ENCODE results near the gene DISP3. TPM values are rescaled to one million over a fixed set of nuclear protein-coding genes. Genes with fewer than 3 reads are reported as not detected.

The DISP3 gene
- polyA plus RNA-seq, 1 of the 3 experiments (the other 2 are of a cell fraction) = 0.08 TPM

DNA sequence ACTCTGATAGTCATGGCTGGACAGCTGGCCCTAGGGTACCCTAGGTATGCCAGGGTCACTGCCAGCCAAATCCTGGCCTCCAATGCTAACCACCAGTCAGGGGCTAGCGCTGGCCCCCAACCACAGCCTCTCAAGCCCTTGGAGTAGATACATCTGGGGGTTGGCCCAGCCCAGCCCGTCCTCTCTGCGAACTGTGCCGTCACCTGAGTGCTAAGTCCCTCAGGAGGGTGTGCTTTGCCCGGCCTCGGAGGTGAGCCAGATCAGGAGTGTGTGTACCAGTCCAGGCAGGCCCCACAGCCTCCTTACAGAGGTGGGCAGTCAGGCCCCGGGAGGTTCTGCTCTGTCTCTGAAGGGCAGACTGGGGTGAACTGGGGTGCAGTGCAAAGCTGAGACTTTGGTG, 34.0 kb upstream of the DISP3 start:
- Histone ChIP-seq H3K9me3 (no peaks in the 10 kb centered on the region), H3K27ac (ENCODE audit: low read depth in 2 of 2, low read length in 1 of 2) (no peak overlapping the region), H4K20me1 (ENCODE audit: insufficient read depth) (no peaks in the 10 kb centered on the region), H3K36me3 (replicated peaks in 1 of 2; ENCODE audit: control insufficient read depth in 1 of 2, insufficient read depth in 2 of 2, low read length in 1 of 2) (no peaks in the 10 kb centered on the region), H2AFZ (ENCODE audit: low read depth) (no peak overlapping the region), H3K4me2 (no peak overlapping the region), H3K4me1 (ENCODE audit: control insufficient read depth in 1 of 2, insufficient read depth in 2 of 2, low read depth in 1 of 2, low read length in 1 of 2) (no peaks in the 10 kb centered on the region), H3K9me2 (no peaks in the 10 kb centered on the region), H3F3A (replicated peaks; ENCODE audit: insufficient read depth) (no peaks in the 10 kb centered on the region), H3K79me2 (ENCODE audit: insufficient read depth) (no peaks in the 10 kb centered on the region), H3K9ac (no peak overlapping the region), H3K27me3 (ENCODE audit: insufficient read depth) (peaks cover 7% of the 10 kb centered on the region; the same call in 1 of the 2 replicates), H3K4me3 (ENCODE audit: low read depth in 2 of 2, low read length in 1 of 2) (no peak overlapping the region)
- WGBS (ENCODE audit: low lambda C conversion rate) = 63% methylated on average over 1 of the region's 7 CpGs
- no peak for TF ChIP-seq SMC3 (IDR thresholded peaks at IDR 0.05; ENCODE audit: low read depth, low read length)
- TF ChIP-seq, protein P1, sequence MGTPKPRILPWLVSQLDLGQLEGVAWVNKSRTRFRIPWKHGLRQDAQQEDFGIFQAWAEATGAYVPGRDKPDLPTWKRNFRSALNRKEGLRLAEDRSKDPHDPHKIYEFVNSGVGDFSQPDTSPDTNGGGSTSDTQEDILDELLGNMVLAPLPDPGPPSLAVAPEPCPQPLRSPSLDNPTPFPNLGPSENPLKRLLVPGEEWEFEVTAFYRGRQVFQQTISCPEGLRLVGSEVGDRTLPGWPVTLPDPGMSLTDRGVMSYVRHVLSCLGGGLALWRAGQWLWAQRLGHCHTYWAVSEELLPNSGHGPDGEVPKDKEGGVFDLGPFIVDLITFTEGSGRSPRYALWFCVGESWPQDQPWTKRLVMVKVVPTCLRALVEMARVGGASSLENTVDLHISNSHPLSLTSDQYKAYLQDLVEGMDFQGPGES (IDR thresholded peaks at IDR 0.05; ENCODE audit: low read depth, low read length) = no peak
- TF ChIP-seq, protein P2, sequence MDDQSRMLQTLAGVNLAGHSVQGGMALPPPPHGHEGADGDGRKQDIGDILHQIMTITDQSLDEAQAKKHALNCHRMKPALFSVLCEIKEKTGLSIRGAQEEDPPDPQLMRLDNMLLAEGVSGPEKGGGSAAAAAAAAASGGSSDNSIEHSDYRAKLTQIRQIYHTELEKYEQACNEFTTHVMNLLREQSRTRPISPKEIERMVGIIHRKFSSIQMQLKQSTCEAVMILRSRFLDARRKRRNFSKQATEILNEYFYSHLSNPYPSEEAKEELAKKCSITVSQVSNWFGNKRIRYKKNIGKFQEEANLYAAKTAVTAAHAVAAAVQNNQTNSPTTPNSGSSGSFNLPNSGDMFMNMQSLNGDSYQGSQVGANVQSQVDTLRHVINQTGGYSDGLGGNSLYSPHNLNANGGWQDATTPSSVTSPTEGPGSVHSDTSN (IDR thresholded peaks at IDR 0.05) = no peak
- TF ChIP-seq EZH2phosphoT487 (IDR thresholded peaks at IDR 0.05; ENCODE audit: borderline replicate concordance, low read depth) = no peak
- no peak for TF ChIP-seq FOXJ3 (CRISPR knock-in tag; IDR thresholded peaks at IDR 0.05)
- TF ChIP-seq TAF1 (IDR thresholded peaks at IDR 0.05; ENCODE audit: borderline replicate concordance, low read depth, low read length) = no peak
- TF ChIP-seq SIN3A (IDR thresholded peaks at IDR 0.05; ENCODE audit: borderline replicate concordance, low read depth, low read length) = no peak
- no peak for TF ChIP-seq ELF1 (IDR thresholded peaks at IDR 0.05)
- TF ChIP-seq, protein P3, sequence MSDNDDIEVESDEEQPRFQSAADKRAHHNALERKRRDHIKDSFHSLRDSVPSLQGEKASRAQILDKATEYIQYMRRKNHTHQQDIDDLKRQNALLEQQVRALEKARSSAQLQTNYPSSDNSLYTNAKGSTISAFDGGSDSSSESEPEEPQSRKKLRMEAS (IDR thresholded peaks at IDR 0.05; ENCODE audit: low read depth) = no peak
- TF ChIP-seq REST (IDR thresholded peaks at IDR 0.05; ENCODE audit: low read depth, low read length) = no peak
- TF ChIP-seq MEF2A (IDR thresholded peaks at IDR 0.05; ENCODE audit: borderline replicate concordance, low read depth) = no peak
- TF ChIP-seq MXI1 (IDR thresholded peaks at IDR 0.05; ENCODE audit: low read depth, low read length) = no peak
- no peak for TF ChIP-seq GATA2 (CRISPR knock-in tag; IDR thresholded peaks at IDR 0.05)
- no peak for TF ChIP-seq RAD21 (IDR thresholded peaks at IDR 0.05; ENCODE audit: low read length)
- TF ChIP-seq FOSL2 (IDR thresholded peaks at IDR 0.05; ENCODE audit: borderline replicate concordance, low read depth) = no peak
- no peak for TF ChIP-seq RCOR1 (IDR thresholded peaks at IDR 0.05; ENCODE audit: low read length)
- no peak for TF ChIP-seq NFIC (IDR thresholded peaks at IDR 0.05; ENCODE audit: borderline replicate concordance)
- TF ChIP-seq RXRA (IDR thresholded peaks at IDR 0.05; ENCODE audit: borderline replicate concordance, low read depth) = no peak
- POLR2A ChIA-PET = no interaction called here
- CTCF ChIA-PET = interaction anchor here (2.3 kb wide), 1 partner anchor 13 kb away, joined by 9 read pairs; no protein-coding TSS in a partner anchor
- DNase-seq = no peak
